SK-N-SH treated with all-trans-retinoic acid at 6 μM for 48 hours (cell line): ENCODE results near the gene KDELR3.

Experiments
- ARNTL ChIP-seq: fragments of 450-650 bp; formaldehyde crosslinking; IDR thresholded peaks from 2 replicates; pipeline ENCODE4 v1.5.0; 2020; ENCODE audit warnings: low read depth, mild to moderate bottlenecking, moderate library complexity, borderline replicate concordance
- ZFP3 ChIP-seq: fragments of 250-450 bp; sonication (Bioruptor Pico); IDR thresholded peaks from 2 replicates; pipeline ENCODE4 v1.5.0; 2020; ENCODE audit warnings: mild to moderate bottlenecking, moderate library complexity

DNA sequence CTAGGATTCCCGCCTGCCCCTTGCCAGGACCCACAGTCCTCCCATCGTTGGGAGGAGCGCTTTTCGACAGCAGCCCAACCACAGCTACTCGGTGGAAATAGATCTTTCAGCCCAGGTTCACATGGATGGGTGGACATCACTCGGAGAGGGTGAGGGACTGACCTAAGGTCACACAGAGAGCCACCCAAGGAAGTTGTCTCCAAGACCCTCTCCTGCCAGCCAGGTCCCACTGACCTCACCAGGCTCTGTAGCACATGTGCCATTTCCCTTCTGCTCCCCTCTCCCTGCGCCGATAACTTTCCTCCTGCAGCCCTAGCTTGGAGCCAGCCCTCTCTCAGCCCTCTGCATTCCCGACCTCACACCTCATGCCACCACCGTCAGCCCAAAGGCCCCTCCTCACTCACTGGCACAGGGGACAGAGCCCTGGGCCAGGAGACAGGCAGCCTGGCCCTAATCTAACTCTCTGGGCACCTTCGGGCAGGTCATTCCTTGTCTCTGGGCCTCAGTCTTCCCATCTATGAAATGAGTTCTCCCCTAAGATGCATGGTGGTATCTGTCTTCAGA is 17.6 kb upstream of the KDELR3 start:
- TF ChIP-seq ZFP3 (CRISPR knock-in tag) (no peak), ARNTL (CRISPR knock-in tag) (no peak)
